ENCODE measurements around the gene RALGAPA2.

GRCh38 chr20:20411836-20412235, 300.6 kb downstream of the RALGAPA2 start:
- TF ChIP-seq CTCF (conservative IDR thresholded peaks at IDR 0.05; ENCODE audit: low read depth in 2 of 2) (no peak), EZH2phosphoT487 (IDR thresholded peaks at IDR 0.05; ENCODE audit: unreplicated experiment) (no peak), POLR2AphosphoS5 (IDR thresholded peaks at IDR 0.05; ENCODE audit: low read depth) (no peak), REST (IDR thresholded peaks at IDR 0.05; ENCODE audit: unreplicated experiment) (no peak), EZH2 (IDR thresholded peaks at IDR 0.05; ENCODE audit: low read depth, unreplicated experiment) (no peak), ETS1 (IDR thresholded peaks at IDR 0.05) (no peak), ZNF331 (CRISPR knock-in tag; IDR thresholded peaks at IDR 0.05; ENCODE audit: low read depth) (no peak), CREB1 (CRISPR knock-in tag; IDR thresholded peaks at IDR 0.05; ENCODE audit: low read depth) (no peak), STAT1 (IDR thresholded peaks at IDR 0.05; ENCODE audit: unreplicated experiment) (no peak), ZNF462 (CRISPR knock-in tag; IDR thresholded peaks at IDR 0.05) (no peak), JUNB (IDR thresholded peaks at IDR 0.05; ENCODE audit: unreplicated experiment) (no peak)
